Measurements from ENCODE around the gene BBLN.

Gene BBLN

DNA sequence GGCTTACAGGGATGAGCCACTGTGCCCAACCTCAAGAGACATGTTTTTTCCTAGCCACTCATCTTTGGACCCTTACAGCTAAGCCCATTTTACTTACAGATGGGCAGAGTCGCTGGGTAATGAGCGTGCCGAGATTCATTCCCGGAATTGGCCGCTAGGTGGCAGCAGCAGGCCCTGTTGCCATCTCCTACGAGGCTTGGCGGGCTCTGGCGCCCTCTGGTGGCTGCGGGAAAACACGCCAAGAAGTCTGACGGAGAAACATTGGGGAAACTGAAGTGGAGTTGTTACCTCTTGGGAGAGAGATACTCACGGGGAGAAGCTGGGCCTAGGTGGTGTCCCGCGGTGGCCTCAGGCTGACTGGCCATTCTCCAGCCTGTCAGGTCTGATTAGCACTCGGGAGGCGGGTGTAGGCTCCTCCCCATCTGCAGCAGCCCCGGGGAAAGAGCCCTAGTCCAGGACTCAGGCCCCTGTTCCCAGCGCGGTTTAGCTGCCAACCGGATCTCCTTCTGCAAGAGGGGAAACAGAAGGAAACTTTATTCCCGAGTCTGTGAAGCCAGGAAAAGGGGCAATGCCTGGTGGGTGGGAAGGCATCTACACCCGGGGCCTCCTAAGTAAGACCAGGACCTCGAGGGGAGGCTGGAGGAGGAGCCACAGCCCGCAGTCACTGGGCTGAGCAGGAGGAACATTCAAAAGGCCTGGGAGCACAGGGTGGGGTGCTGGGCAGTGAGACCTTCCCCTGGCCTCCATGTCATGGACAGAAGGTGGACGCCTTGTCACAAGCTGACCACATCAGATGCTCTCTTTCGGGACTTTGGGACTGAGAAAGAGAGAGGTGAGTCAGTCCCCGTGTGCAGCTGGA is 42.2 kb upstream of the BBLN start:
- TF ChIP-seq, protein P1, sequence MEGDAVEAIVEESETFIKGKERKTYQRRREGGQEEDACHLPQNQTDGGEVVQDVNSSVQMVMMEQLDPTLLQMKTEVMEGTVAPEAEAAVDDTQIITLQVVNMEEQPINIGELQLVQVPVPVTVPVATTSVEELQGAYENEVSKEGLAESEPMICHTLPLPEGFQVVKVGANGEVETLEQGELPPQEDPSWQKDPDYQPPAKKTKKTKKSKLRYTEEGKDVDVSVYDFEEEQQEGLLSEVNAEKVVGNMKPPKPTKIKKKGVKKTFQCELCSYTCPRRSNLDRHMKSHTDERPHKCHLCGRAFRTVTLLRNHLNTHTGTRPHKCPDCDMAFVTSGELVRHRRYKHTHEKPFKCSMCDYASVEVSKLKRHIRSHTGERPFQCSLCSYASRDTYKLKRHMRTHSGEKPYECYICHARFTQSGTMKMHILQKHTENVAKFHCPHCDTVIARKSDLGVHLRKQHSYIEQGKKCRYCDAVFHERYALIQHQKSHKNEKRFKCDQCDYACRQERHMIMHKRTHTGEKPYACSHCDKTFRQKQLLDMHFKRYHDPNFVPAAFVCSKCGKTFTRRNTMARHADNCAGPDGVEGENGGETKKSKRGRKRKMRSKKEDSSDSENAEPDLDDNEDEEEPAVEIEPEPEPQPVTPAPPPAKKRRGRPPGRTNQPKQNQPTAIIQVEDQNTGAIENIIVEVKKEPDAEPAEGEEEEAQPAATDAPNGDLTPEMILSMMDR (IDR thresholded peaks at IDR 0.05; ENCODE audit: low read depth, low read length) = peak; percentile 100
- no peak overlapping the region for H3K4me3 ChIP-seq (ENCODE audit: low read depth, low read length)

DNA sequence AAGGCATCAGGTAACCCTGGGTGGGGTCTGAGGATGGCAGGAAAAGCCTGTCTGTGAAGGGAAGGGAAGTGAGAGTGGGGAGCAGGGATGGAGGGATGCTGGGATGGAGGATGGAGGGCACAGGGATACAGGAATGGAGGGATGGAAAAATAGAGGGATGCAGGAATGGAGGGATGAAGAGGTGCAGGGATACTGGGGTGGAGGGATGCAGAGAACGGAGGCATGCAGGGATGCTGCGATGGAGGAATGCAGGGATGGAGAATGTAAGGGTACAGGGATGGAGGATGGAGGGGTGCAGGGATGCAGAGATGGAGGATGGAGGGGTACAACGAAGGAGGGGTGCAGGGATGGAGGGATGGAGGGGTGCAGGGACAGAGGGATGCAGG is 41.6 kb upstream of the BBLN start:
- H3K4me3 ChIP-seq (ENCODE audit: low read depth, low read length) = no peak overlapping the region
- TF ChIP-seq, protein P1 (IDR thresholded peaks at IDR 0.05; ENCODE audit: low read depth, low read length) = no peak

DNA sequence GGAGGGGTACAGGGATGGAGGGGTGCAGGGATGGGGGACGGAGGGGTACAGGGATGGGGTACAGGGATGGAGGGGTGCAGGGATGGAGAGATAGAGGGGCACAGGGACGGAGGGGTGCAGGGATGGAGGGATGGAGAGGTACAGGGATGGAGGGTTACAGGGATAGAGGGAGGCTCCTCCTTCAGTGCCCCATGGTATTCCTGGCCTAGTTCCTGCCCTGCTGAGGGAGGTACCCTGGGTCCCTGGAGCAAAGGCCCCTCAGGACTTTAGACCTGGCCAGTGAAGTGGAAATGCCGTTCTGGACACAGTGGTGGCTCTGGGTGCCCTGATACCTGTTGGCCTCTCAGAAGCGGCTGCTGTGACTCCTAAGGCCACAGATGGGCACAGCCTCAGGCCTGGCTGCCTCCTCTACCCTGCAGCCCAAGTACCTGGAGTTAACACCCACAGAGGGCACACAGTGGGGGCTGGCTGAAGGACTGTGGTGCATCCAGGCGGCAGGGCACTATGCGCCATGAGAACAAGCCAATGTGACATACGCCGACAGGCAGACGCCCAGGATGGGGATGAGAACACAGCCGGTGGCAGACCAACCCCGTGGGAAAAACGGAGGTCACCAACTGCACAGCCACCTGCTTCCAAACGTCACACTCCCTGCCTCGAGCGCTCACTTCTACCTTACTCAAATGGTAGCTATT is 40.9 kb upstream of the BBLN start:
- TF ChIP-seq, protein P1 (IDR thresholded peaks at IDR 0.05; ENCODE audit: low read depth, low read length) = no peak

DNA sequence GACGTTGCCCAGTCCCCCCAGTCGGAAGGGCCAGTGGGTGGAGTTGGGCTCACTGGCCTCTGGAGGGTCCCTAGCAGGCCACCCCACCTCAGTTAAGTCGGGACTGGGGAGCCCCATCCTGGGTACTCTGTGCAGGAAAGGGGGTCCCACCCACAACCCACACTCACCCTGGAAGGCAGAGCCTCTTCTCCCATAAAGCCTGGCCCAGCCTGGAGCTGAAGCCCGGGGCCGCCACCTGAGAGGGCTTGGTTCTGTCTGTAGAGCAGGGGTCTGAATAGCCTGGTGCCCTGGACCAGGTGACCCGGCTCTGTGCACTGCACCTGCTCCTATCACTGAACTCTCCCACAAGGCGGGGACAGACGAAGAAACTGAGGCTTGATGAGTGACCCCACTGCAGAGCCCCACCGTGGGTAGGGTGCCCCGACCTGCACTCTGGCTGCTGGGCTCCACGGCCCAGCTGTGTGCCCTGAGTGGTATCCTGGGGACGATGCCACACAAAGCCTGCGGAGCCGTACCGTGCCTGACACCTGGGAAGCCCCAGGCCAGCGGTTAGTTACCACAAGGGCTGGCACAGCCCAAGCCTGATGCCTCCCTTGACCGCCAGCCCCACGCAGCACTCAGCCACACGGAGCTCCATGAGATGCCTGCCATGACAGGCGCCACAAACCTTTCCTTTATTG is 39.9 kb upstream of the BBLN start:
- H3K4me3 ChIP-seq (ENCODE audit: low read depth, low read length) = no peak overlapping the region
- TF ChIP-seq, protein P1 (IDR thresholded peaks at IDR 0.05; ENCODE audit: low read depth, low read length) = no peak

More for the DNA sequence above, 40.9 kb upstream of the BBLN start:
- no peak overlapping the region for H3K4me3 ChIP-seq (ENCODE audit: low read depth, low read length)

DNA sequence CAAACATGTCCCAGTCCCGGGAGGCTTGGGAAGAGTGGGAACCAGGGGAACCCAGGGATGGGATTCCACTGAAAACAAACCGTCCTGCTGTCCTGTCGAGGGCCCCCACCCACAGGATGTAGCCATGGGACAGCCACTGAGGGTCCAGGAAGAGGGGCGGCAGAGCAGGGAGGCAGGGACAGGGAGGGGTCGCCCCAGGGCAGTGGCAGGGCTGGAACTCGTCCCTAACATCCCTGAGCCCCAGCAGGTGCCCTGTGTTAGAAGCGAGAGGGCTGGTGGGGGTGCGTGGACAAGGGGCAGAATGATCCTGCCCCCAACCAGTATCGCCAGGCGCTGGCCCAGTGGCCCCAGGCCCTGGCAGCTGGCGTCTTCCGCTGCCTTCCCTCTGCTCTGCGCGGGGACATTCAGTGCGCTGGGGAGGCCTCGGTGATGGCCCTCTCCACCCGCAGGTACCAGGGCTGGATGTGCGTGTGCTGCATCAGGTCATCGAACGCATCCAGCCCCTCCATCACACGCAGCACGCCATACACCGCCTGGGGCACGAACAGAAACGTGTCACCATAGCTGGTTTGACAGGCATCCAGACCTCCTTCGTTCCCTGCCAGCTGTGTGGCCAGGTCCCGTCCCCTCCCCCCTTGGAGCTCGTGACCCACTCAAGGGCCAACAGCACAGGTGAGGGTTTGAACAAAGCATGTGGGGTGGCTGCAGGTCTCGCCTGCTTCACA is 39.2 kb upstream of the BBLN start:
- no peak overlapping the region for H3K4me3 ChIP-seq (ENCODE audit: low read depth, low read length)
- TF ChIP-seq, protein P1 (IDR thresholded peaks at IDR 0.05; ENCODE audit: low read depth, low read length) = no peak

DNA sequence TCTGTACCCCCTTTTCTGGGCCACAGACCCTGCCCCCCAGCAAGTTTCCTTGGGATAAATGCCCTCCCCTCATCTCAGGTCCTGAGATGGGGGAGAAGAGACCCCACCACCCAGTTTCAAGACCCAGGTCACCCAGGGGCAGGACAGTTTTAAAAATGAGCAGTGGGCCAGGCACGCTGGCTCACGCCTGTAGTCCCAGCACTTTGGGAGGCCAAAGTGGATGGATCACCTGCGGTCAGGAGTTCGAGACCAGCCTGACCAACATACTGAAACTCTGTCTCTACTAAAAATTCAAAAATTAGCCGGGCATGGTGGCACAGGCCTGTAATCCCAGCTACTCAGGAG is 38.6 kb upstream of the BBLN start:
- TF ChIP-seq, protein P1 (IDR thresholded peaks at IDR 0.05; ENCODE audit: low read depth, low read length) = no peak
- no peak overlapping the region for H3K4me3 ChIP-seq (ENCODE audit: low read depth, low read length)

Measured in WI38 (cell line).